Measurements from ENCODE around the gene TGFB3.

GRCh38 chr14:75990297-75990696 is 8.5 kb upstream of the TGFB3 start:
- TF ChIP-seq CTCF (conservative IDR thresholded peaks at IDR 0.05; ENCODE audit: low read depth, low read length) (no peak), EZH2 (IDR thresholded peaks at IDR 0.05; ENCODE audit: borderline replicate concordance, low read depth, low read length, poor library complexity, severe bottlenecking) (no peak)
